Thoracic aorta (tissue), 2 donors: ENCODE results near the gene SYN1. TPM values are rescaled to one million over a fixed set of nuclear protein-coding genes. Genes with fewer than 3 reads are reported as not detected.

Experiments
- ATAC-seq: fragments of 150-250 bp; one replicate; pipeline ENCODE4 v1.8.0; 2017; ENCODE audit warnings: low read depth; ENCODE audit not compliant: insufficient number of reproducible peaks, low FRiP score
- DNase-seq: peaks from one replicate; pipeline ENCODE4 v3.0.0-alpha.2; 2020; ENCODE audit warnings: low spot score
- H3K27ac ChIP-seq, 2 donors: fragments of 200-600 bp; sonication (generic); 1 replicate in 1 of 2; 2 replicates in 1 of 2; pipeline ENCODE4 v1.5.1; 2016; ENCODE audit warnings: mild to moderate bottlenecking in 2 of 2, moderate library complexity in 2 of 2
- H3K27me3 ChIP-seq: fragments of 200-600 bp; sonication (generic); replicated peaks from 2 replicates; pipeline ENCODE4 v1.6.0; 2016; ENCODE audit warnings: mild to moderate bottlenecking; ENCODE audit not compliant: insufficient read depth
- H3K36me3 ChIP-seq: fragments of 200-600 bp; sonication (generic); one replicate; pipeline ENCODE4 v1.5.1; 2016
- H3K4me1 ChIP-seq, 2 donors: fragments of 200-600 bp; sonication (generic); 1 replicate in 1 of 2; 2 replicates in 1 of 2; pipeline versions ENCODE4 v1.5.1 to v1.6.0; 2016; ENCODE audit warnings: low read depth in 2 of 2, mild to moderate bottlenecking in 1 of 2; ENCODE audit not compliant: control insufficient read depth in 1 of 2
- H3K4me3 ChIP-seq: fragments of 200-600 bp; sonication (generic); 2 replicates; pipeline ENCODE4 v1.5.1; 2016; ENCODE audit warnings: mild to moderate bottlenecking
- H3K9me3 ChIP-seq: fragments of 200-600 bp; sonication (generic); 2 replicates; pipeline ENCODE4 v1.5.1; 2016
- CTCF ChIP-seq: fragments of 200-600 bp; sonication (generic); IDR thresholded peaks from one replicate; pipeline ENCODE4 v1.5.1; 2019; ENCODE audit warnings: antibody characterized with exemption
- total RNA-seq, 2 donors: library from RNA; depleted of rRNA; stranded (reverse); fragments of >200 nt; gene quantifications; one replicate each; pipeline versions ENCODE4 v1.1.0 to v1.2.3, GENCODE V29; 2016

Gene SYN1
- total RNA-seq, 2 donors from 2014 or later, result 0.27 to 0.85 TPM

GRCh38 chrX:47650164-47651042, 30.7 kb upstream of the SYN1 start, which contains the start of gene ELK1:
Gene ELK1 (minus strand): TSS chrX:47650563. CDS start chrX:47641441, 9,122 bp downstream.
- Histone ChIP-seq H3K36me3 (no peaks in the 10 kb centered on the region), H3K9me3 (no peaks in the 10 kb centered on the region), H3K27ac (peak within 1 kb of the TSS; percentile 81), H3K27me3 (no peaks in the 10 kb centered on the region), H3K4me1 (peaks cover 6 to 26% of the 10 kb centered on the region in 2 donors), H3K4me3 (peak within 1 kb of the TSS; percentile 86)
- DNase-seq (peak; percentile 87), ATAC-seq (peak; percentile 96)
- TF ChIP-seq CTCF, result no peak

GRCh38 chrX:47649781-47650163, 30.1 kb upstream of the SYN1 start:
- peaks cover 6 to 26% of the 10 kb centered on the region in 2 donors for H3K4me1 ChIP-seq
- no peak overlapping the region for H3K27ac ChIP-seq
- no peaks in the 10 kb centered on the region for H3K9me3 ChIP-seq
- H3K4me3 ChIP-seq, result peak overlapping the region; percentile 86
- no peaks in the 10 kb centered on the region for H3K27me3 ChIP-seq
- no peak for TF ChIP-seq CTCF
- ATAC-seq, result no peak
- H3K36me3 ChIP-seq, result no peaks in the 10 kb centered on the region
- DNase-seq, result no peak

GRCh38 chrX:47649271-47649670, 29.6 kb upstream of the SYN1 start:
- DNase-seq, result no peak
- H3K4me3 ChIP-seq, result peak overlapping the region; percentile 86
- H3K4me1 ChIP-seq, result peaks cover 6 to 26% of the 10 kb centered on the region in 2 donors
- no peak overlapping the region for H3K27ac ChIP-seq
- H3K27me3 ChIP-seq, result no peaks in the 10 kb centered on the region
- H3K36me3 ChIP-seq, result no peaks in the 10 kb centered on the region
- no peak for TF ChIP-seq CTCF
- no peak for ATAC-seq
- no peaks in the 10 kb centered on the region for H3K9me3 ChIP-seq

- ATAC-seq (no peak), DNase-seq (no peak)
- Histone ChIP-seq H3K9me3 (no peaks in the 10 kb centered on the region), H3K27ac (no peak overlapping the region), H3K27me3 (no peaks in the 10 kb centered on the region), H3K36me3 (no peaks in the 10 kb centered on the region), H3K4me1 (peaks cover 6 to 26% of the 10 kb centered on the region in 2 donors), H3K4me3 (no peak overlapping the region)
- no peak for TF ChIP-seq CTCF
These were observed 28.7 kb upstream of the SYN1 start for GRCh38 chrX:47648376-47648775.

GRCh38 chrX:47646636-47647035, 27.0 kb upstream of the SYN1 start:
- TF ChIP-seq CTCF, result no peak
- Histone ChIP-seq H3K27ac (no peak overlapping the region), H3K9me3 (no peaks in the 10 kb centered on the region), H3K36me3 (no peaks in the 10 kb centered on the region), H3K4me1 (peaks cover 6 to 23% of the 10 kb centered on the region in 2 donors), H3K27me3 (no peaks in the 10 kb centered on the region), H3K4me3 (no peak overlapping the region)
- ATAC-seq, result no peak
- DNase-seq, result no peak
